ENCODE results near the gene RIN3.

- TF ChIP-seq EZH2 (IDR thresholded peaks at IDR 0.05; ENCODE audit: insufficient read depth, poor library complexity, severe bottlenecking) (no peak), EZH2phosphoT487 (IDR thresholded peaks at IDR 0.05; ENCODE audit: insufficient read depth, low read depth) (no peak)
Measured at GRCh38 chr14:92575748-92576303, 62.2 kb downstream of the RIN3 start.
